ENCODE results near the gene LRRIQ4.

LRRIQ4 gene

GRCh38 chr3:169771497-169772304 is 41.0 kb upstream of the LRRIQ4 start (continued):
- TF ChIP-seq ZNF48 (tag by site-specific recombination; IDR thresholded peaks at IDR 0.05) = no peak
- no peak for TF ChIP-seq GLIS2 (tag by site-specific recombination; IDR thresholded peaks at IDR 0.05)
- no peak for TF ChIP-seq KLF16 (tag by site-specific recombination; IDR thresholded peaks at IDR 0.05)
- no peak for TF ChIP-seq ZNF146 (tag by site-specific recombination; IDR thresholded peaks at IDR 0.05)
- TF ChIP-seq ZNF19 (tag by site-specific recombination; IDR thresholded peaks at IDR 0.05; ENCODE audit: low read depth) = no peak
- peak; percentile 42; the same call in 1 of the 2 replicates for TF ChIP-seq ZNF341 (tag by site-specific recombination; IDR thresholded peaks at IDR 0.05; ENCODE audit: low read depth)
- no peak for TF ChIP-seq ZNF404 (tag by site-specific recombination; IDR thresholded peaks at IDR 0.05)
- TF ChIP-seq ZNF514 (tag by site-specific recombination; IDR thresholded peaks at IDR 0.05) = no peak
- TF ChIP-seq AEBP2 (tag by site-specific recombination; IDR thresholded peaks at IDR 0.05; ENCODE audit: borderline replicate concordance) = no peak
- TF ChIP-seq ZNF830 (tag by site-specific recombination; IDR thresholded peaks at IDR 0.05; ENCODE audit: low read depth) = no peak
- no peak for TF ChIP-seq ZNF473 (tag by site-specific recombination; IDR thresholded peaks at IDR 0.05)
- TF ChIP-seq ZBTB20 (tag by site-specific recombination; IDR thresholded peaks at IDR 0.05) = peak; percentile 98
- TF ChIP-seq OSR2 (tag by site-specific recombination; IDR thresholded peaks at IDR 0.05) = no peak
- no peak; the same call in 1 of the 2 replicates for TF ChIP-seq ZNF558 (tag by site-specific recombination; IDR thresholded peaks at IDR 0.05)
- no peak for TF ChIP-seq ZNF202 (tag by site-specific recombination; IDR thresholded peaks at IDR 0.05; ENCODE audit: borderline replicate concordance)
- TF ChIP-seq ZNF837 (tag by site-specific recombination; IDR thresholded peaks at IDR 0.05) = no peak
- TF ChIP-seq ZNF626 (tag by site-specific recombination; IDR thresholded peaks at IDR 0.05) = no peak
- no peak for TF ChIP-seq ZNF701 (tag by site-specific recombination; IDR thresholded peaks at IDR 0.05)
- TF ChIP-seq ZNF221 (tag by site-specific recombination; IDR thresholded peaks at IDR 0.05; ENCODE audit: borderline replicate concordance) = no peak
- no peak for TF ChIP-seq ZNF133 (tag by site-specific recombination; IDR thresholded peaks at IDR 0.05)
- TF ChIP-seq ZBTB7A (tag by site-specific recombination; IDR thresholded peaks at IDR 0.05; ENCODE audit: low read depth) = no peak
- TF ChIP-seq PRDM4 (tag by site-specific recombination; IDR thresholded peaks at IDR 0.05) = no peak
- no peak for TF ChIP-seq ZBTB48 (tag by site-specific recombination; IDR thresholded peaks at IDR 0.05)
- TF ChIP-seq ZSCAN18 (tag by site-specific recombination; IDR thresholded peaks at IDR 0.05) = no peak
- TF ChIP-seq PBX3 (CRISPR knock-in tag; IDR thresholded peaks at IDR 0.05) = no peak
- no peak for TF ChIP-seq SP2 (tag by site-specific recombination; IDR thresholded peaks at IDR 0.05)
- TF ChIP-seq ZNF292 (tag by site-specific recombination; IDR thresholded peaks at IDR 0.05; ENCODE audit: borderline replicate concordance, low read depth) = no peak
- no peak for TF ChIP-seq ATF2 (tag by site-specific recombination; IDR thresholded peaks at IDR 0.05; ENCODE audit: low read depth)
- no peak for TF ChIP-seq ZNF776 (tag by site-specific recombination; IDR thresholded peaks at IDR 0.05; ENCODE audit: borderline replicate concordance)
- peak; percentile 99 for TF ChIP-seq ZNF335 (tag by site-specific recombination; conservative IDR thresholded peaks at IDR 0.05)
- no peak for TF ChIP-seq INSM2 (tag by site-specific recombination; IDR thresholded peaks at IDR 0.05)

All from HEK293 (cell line).